SU-DHL-6 (cell line): ENCODE measurements around the gene KLHL41.
"Not testable (repeated sequence)": the region's sequence is repeated elsewhere in the genome, so short reads cannot be mapped to it uniquely, and the experiment has no call there.

Source experiments
- CTCF ChIP-seq: fragments of 200-600 bp; sonication (generic); IDR thresholded peaks from one replicate; pipeline ENCODE4 v1.5.1; 2017; ENCODE audit warnings: antibody characterized with exemption, mild to moderate bottlenecking, low read length, moderate library complexity; ENCODE audit not compliant: insufficient read depth, poor library complexity, severe bottlenecking
- EZH2phosphoT487 ChIP-seq: fragments of 200-600 bp; sonication (generic), shearing (Covaris generic); conservative IDR thresholded peaks from 2 replicates; pipeline ENCODE4 v1.6.1; 2018; ENCODE audit warnings: mild to moderate bottlenecking, antibody characterized with exemption, low read length, moderate library complexity, mixed read lengths

GRCh38 chr2:169574539-169574938, 65.0 kb downstream of the KLHL41 start:
- not testable (repeated sequence) for TF ChIP-seq CTCF, EZH2phosphoT487
